GM23338 (cell line): ENCODE results near the gene LTA4H.

ENCODE experiments used
- CREB1 ChIP-seq: fragments of 250-450 bp; sonication (Bioruptor Pico); IDR thresholded peaks from 2 replicates; pipeline ENCODE4 v1.5.0; 2020; ENCODE audit warnings: low read depth, mild to moderate bottlenecking, moderate library complexity
- CTCF ChIP-seq, 2 experiments: fragments of 200-600 bp in 1 of 2; sonication (generic) in 1 of 2; conservative IDR thresholded peaks; 2 replicates each; pipeline versions ENCODE4 v1.5.1 to v1.6.1; 2016 to 2017; ENCODE audit warnings: antibody characterized with exemption in 2 of 2, low read depth in 2 of 2, mild to moderate bottlenecking in 2 of 2, moderate library complexity in 1 of 2
- EZH2 ChIP-seq: fragments of 200-600 bp; sonication (generic); IDR thresholded peaks from one replicate; pipeline ENCODE4 v1.8.0; 2017; ENCODE audit warnings: antibody characterized with exemption, mild to moderate bottlenecking, low read depth; ENCODE audit not compliant: unreplicated experiment
- EZH2phosphoT487 ChIP-seq: fragments of 200-600 bp; sonication (generic); IDR thresholded peaks from one replicate; pipeline ENCODE4 v1.8.1; 2018; ENCODE audit warnings: antibody characterized with exemption; ENCODE audit not compliant: unreplicated experiment
- POLR2AphosphoS5 ChIP-seq: IDR thresholded peaks from 2 replicates; pipeline ENCODE4 v1.6.1; 2016; ENCODE audit warnings: antibody characterized with exemption, low read depth
- REST ChIP-seq: IDR thresholded peaks from one replicate; pipeline ENCODE4 v1.6.1; 2018; ENCODE audit warnings: antibody characterized with exemption; ENCODE audit not compliant: unreplicated experiment
- STAT1 ChIP-seq: IDR thresholded peaks from one replicate; pipeline ENCODE4 v1.6.1; 2016; ENCODE audit warnings: antibody characterized with exemption; ENCODE audit not compliant: unreplicated experiment
- ZNF114 ChIP-seq: fragments of 250-450 bp; sonication (Bioruptor Pico); IDR thresholded peaks from 2 replicates; pipeline ENCODE4 v1.5.0; 2020; ENCODE audit warnings: mild to moderate bottlenecking, moderate library complexity
- ZNF331 ChIP-seq: fragments of 250-450 bp; sonication (Bioruptor Pico); IDR thresholded peaks from 2 replicates; pipeline ENCODE4 v1.5.0; 2020; ENCODE audit warnings: low read depth, mild to moderate bottlenecking, moderate library complexity
- TF ChIP-seq, protein P1 (sequence below): IDR thresholded peaks from 2 replicates; pipeline ENCODE4 v1.6.1; 2016; ENCODE audit warnings: antibody characterized with exemption

GRCh38 chr12:96068111-96068510 is 32.7 kb upstream of the LTA4H start:
- TF ChIP-seq CTCF (conservative IDR thresholded peaks at IDR 0.05; ENCODE audit: low read depth in 2 of 2) (no peak), STAT1 (no peak), EZH2 (no peak), CREB1 (CRISPR knock-in tag) (no peak), REST (no peak), POLR2AphosphoS5 (no peak), EZH2phosphoT487 (no peak), ZNF114 (no peak), ZNF331 (CRISPR knock-in tag) (no peak)
- TF ChIP-seq, protein P1, sequence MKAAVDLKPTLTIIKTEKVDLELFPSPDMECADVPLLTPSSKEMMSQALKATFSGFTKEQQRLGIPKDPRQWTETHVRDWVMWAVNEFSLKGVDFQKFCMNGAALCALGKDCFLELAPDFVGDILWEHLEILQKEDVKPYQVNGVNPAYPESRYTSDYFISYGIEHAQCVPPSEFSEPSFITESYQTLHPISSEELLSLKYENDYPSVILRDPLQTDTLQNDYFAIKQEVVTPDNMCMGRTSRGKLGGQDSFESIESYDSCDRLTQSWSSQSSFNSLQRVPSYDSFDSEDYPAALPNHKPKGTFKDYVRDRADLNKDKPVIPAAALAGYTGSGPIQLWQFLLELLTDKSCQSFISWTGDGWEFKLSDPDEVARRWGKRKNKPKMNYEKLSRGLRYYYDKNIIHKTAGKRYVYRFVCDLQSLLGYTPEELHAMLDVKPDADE = no peak
